GM23248 (cell line): ENCODE results near the gene RUFY3. TPM values are rescaled to one million over a fixed set of nuclear protein-coding genes. Genes with fewer than 3 reads are reported as not detected.
"Not testable (repeated sequence)": the region's sequence is repeated elsewhere in the genome, so short reads cannot be mapped to it uniquely, and the experiment has no call there.

ENCODE experiments used
- DNase-seq: peaks from one replicate; pipeline ENCODE4 v3.0.0-alpha.2; 2015
- H2AFZ ChIP-seq: fragments of 200-600 bp; sonication (generic); 2 replicates; pipeline ENCODE4 v1.6.1; 2016; ENCODE audit warnings: antibody characterized with exemption
- H3F3A ChIP-seq: fragments of 200-600 bp; sonication (generic); 2 replicates; pipeline ENCODE4 v1.6.1; 2016; ENCODE audit warnings: mild to moderate bottlenecking, antibody characterized with exemption, mixed run types; ENCODE audit not compliant: insufficient read depth
- H3K27ac ChIP-seq: fragments of 200-600 bp; sonication (generic); 2 replicates; pipeline ENCODE4 v1.5.1; 2016; ENCODE audit warnings: mild to moderate bottlenecking
- H3K27me3 ChIP-seq: fragments of 200-600 bp; sonication (generic); replicated peaks from 2 replicates; pipeline ENCODE4 v1.6.1; 2016; ENCODE audit warnings: mild to moderate bottlenecking; ENCODE audit not compliant: insufficient read depth
- H3K36me3 ChIP-seq: fragments of 200-600 bp; sonication (generic); 2 replicates; pipeline ENCODE4 v1.6.1; 2016; ENCODE audit warnings: low read depth, mild to moderate bottlenecking
- H3K4me1 ChIP-seq: fragments of 200-600 bp; sonication (generic); 2 replicates; pipeline ENCODE4 v1.6.1; 2016; ENCODE audit warnings: mild to moderate bottlenecking; ENCODE audit not compliant: insufficient read depth
- H3K4me2 ChIP-seq: fragments of 200-600 bp; sonication (generic); one replicate; pipeline ENCODE4 v1.6.1; 2016; ENCODE audit warnings: mild to moderate bottlenecking; ENCODE audit not compliant: unreplicated experiment
- H3K4me3 ChIP-seq: fragments of 200-600 bp; sonication (generic); 2 replicates; pipeline ENCODE4 v1.5.1; 2016; ENCODE audit warnings: mild to moderate bottlenecking
- H3K79me2 ChIP-seq: fragments of 200-600 bp; sonication (generic); 2 replicates; pipeline ENCODE4 v1.6.1; 2016; ENCODE audit warnings: mild to moderate bottlenecking; ENCODE audit not compliant: insufficient read depth
- H3K9ac ChIP-seq: fragments of 200-600 bp; sonication (generic); 2 replicates; pipeline ENCODE4 v1.6.1; 2016; ENCODE audit warnings: mild to moderate bottlenecking
- H3K9me2 ChIP-seq: fragments of 200-600 bp; sonication (generic); 2 replicates; pipeline ENCODE4 v1.6.1; 2016; ENCODE audit warnings: mixed run types, mild to moderate bottlenecking, moderate library complexity; ENCODE audit not compliant: insufficient read depth
- H3K9me3 ChIP-seq: fragments of 200-600 bp; sonication (generic); one replicate; pipeline ENCODE4 v1.6.1; 2017; ENCODE audit warnings: low read depth
- H4K20me1 ChIP-seq: fragments of 200-600 bp; sonication (generic); 2 replicates; pipeline ENCODE4 v1.6.0; 2016; ENCODE audit not compliant: insufficient read depth
- EZH2 ChIP-seq: fragments of 200-600 bp; sonication (generic); IDR thresholded peaks from 2 replicates; pipeline ENCODE4 v1.6.1; 2018; ENCODE audit warnings: antibody characterized with exemption, mild to moderate bottlenecking; ENCODE audit not compliant: insufficient read depth, poor library complexity, severe bottlenecking
- EZH2phosphoT487 ChIP-seq: fragments of 200-600 bp; sonication (generic); IDR thresholded peaks from 2 replicates; pipeline ENCODE4 v1.6.1; 2018; ENCODE audit warnings: antibody characterized with exemption, moderate library complexity, mild to moderate bottlenecking, low read depth; ENCODE audit not compliant: insufficient read depth
- WGBS, 2 experiments: methylation state at CpG; one replicate each; pipeline ENCODE4 v1.1.6; 2015 to 2017; ENCODE audit warnings: low lambda C conversion rate in 2 of 2, low coverage in 1 of 2; ENCODE audit errors: missing lambda C conversion rate in 2 of 2; 5-methylcytosine and 5-hydroxymethylcytosine counted together
- in situ Hi-C: fragments of 300-500 bp; cut with MboI; formaldehyde crosslinking; loops from 2 replicates; pipeline ENCODE4 v1.15.0; 2020
- polyA plus RNA-seq: library from polyadenylated mRNA; unstranded; fragments of >200 nt; fragmentation: Nextera tagmentation; extraction: Ambion mirVana; gene quantifications from 2 replicates; pipeline ENCODE4 v1.2.1, GENCODE V29; 2016
- total RNA-seq: library from RNA; depleted of rRNA; stranded (reverse); fragments of >200 nt; shearing (Covaris generic); gene quantifications from 2 replicates; pipeline ENCODE4 v1.2.3, GENCODE V29; 2014

Gene RUFY3
- total and polyA plus RNA-seq, 2 experiments from 2014 or later = 13.5 to 24.0 TPM

- peak overlapping the region; percentile 80 for H3K4me2 ChIP-seq
- H3K79me2 ChIP-seq = peaks cover 51% of the 10 kb centered on the region
- peak overlapping the region; percentile 46 for H2AFZ ChIP-seq
- DNase-seq = peak; percentile 82
- H3K4me1 ChIP-seq = peaks cover 14% of the 10 kb centered on the region
- H3F3A ChIP-seq = peaks cover 8% of the 10 kb centered on the region; the same call in 1 of the 2 replicates
- H3K36me3 ChIP-seq = 0 out of 2 replicates have a peak, but pooled peaks cover 5% of the 10 kb centered on the region
- H3K27me3 ChIP-seq = no peaks in the 10 kb centered on the region
- no peaks in the 10 kb centered on the region for H3K9me2 ChIP-seq
- peak overlapping the region; percentile 87 for H3K9ac ChIP-seq
- H3K4me3 ChIP-seq = peak overlapping the region; percentile 84
- H3K27ac ChIP-seq = peak overlapping the region; percentile 75
- in situ Hi-C loops = no loop called here
- TF ChIP-seq EZH2 (no peak), EZH2phosphoT487 (no peak)
- H3K9me3 ChIP-seq = no peaks in the 10 kb centered on the region
- 0 to 3% methylated on average over 54 to 70 of the region's 80 CpGs for WGBS, 2 experiments
- H4K20me1 ChIP-seq = no peaks in the 10 kb centered on the region; the same call in 1 of the 2 replicates
Observed at GRCh38 chr4:70838666-70839588, 117.2 kb downstream of the RUFY3 start.

GRCh38 chr4:70839589-70840093 is 117.9 kb downstream of the RUFY3 start, which contains the start of gene GRSF1:
Gene GRSF1 (minus strand): TSS chr4:70839890. CDS start chr4:70839827, 63 bp downstream.
- Histone ChIP-seq H3K9me2 (no peaks in the 10 kb centered on the region), H3K79me2 (peaks cover 44% of the 10 kb centered on the region), H3K4me2 (peak within 1 kb of the TSS; percentile 80), H3K4me3 (peak within 1 kb of the TSS; percentile 84), H3K27me3 (no peaks in the 10 kb centered on the region), H4K20me1 (no peaks in the 10 kb centered on the region; the same call in 1 of the 2 replicates), H2AFZ (peak within 1 kb of the TSS; percentile 46), H3K27ac (peak within 1 kb of the TSS; percentile 75), H3K36me3 (no peaks in the 10 kb centered on the region), H3K4me1 (peaks cover 14% of the 10 kb centered on the region), H3K9ac (peak within 1 kb of the TSS; percentile 87), H3K9me3 (no peaks in the 10 kb centered on the region), H3F3A (peaks cover 8% of the 10 kb centered on the region; the same call in 1 of the 2 replicates)
- peak; percentile 96 for DNase-seq
- WGBS, 2 experiments = 2% methylated on average over 35 to 38 of the region's 51 CpGs
- TF ChIP-seq EZH2phosphoT487 (no peak), EZH2 (no peak)
- in situ Hi-C loops = no loop called here

GRCh38 chr4:70840137-70840536 is 118.4 kb downstream of the RUFY3 start:
- 57 to 85% methylated on average over 13 to 18 of the region's 20 CpGs for WGBS, 2 experiments
- H3K9me3 ChIP-seq, H3K9me2 ChIP-seq, H2AFZ ChIP-seq, H3K9ac ChIP-seq, in situ Hi-C loops, H3K4me2 ChIP-seq, H3F3A ChIP-seq, H3K27ac ChIP-seq, H3K27me3 ChIP-seq, H4K20me1 ChIP-seq, H3K4me3 ChIP-seq, H3K36me3 ChIP-seq: not testable (repeated sequence)
- peaks cover 14% of the 10 kb centered on the region for H3K4me1 ChIP-seq
- DNase-seq = peak; percentile 39
- peaks cover 39% of the 10 kb centered on the region for H3K79me2 ChIP-seq

GRCh38 chr4:70840631-70841030 is 118.9 kb downstream of the RUFY3 start:
- Histone ChIP-seq H3K79me2 (peaks cover 34% of the 10 kb centered on the region), H3K4me1 (peaks cover 14% of the 10 kb centered on the region)
- DNase-seq, H3K27ac ChIP-seq, in situ Hi-C loops, H3K9me2 ChIP-seq, H2AFZ ChIP-seq, H3F3A ChIP-seq, H3K27me3 ChIP-seq, H3K4me3 ChIP-seq, H3K9me3 ChIP-seq, H4K20me1 ChIP-seq, H3K9ac ChIP-seq, H3K36me3 ChIP-seq, H3K4me2 ChIP-seq: not testable (repeated sequence)
- 93 to 94% methylated on average over 15 to 16 of the region's 16 CpGs for WGBS, 2 experiments
